GM10248 (cell line): ENCODE measurements around the gene ZMYND10.
A peak's percentile ranks its signal among the peaks of the same experiment; 100 is the strongest.

Experiments
- CTCF ChIA-PET: fragments of 300-600 bp; sonication (Branson Sonifier 250); formaldehyde crosslinking; extraction: SDS; loops from one replicate; lab custom pipeline; 2021; ENCODE audit warnings: antibody characterized with exemption; lab: Yijun Ruan, JAX
- POLR2A ChIA-PET: fragments of 350-650 bp; sonication (Branson Sonifier 250); formaldehyde crosslinking; extraction: SDS; loops from one replicate; lab custom pipeline; 2020; ENCODE audit warnings: antibody characterized with exemption; lab: Yijun Ruan, JAX
- DNase-seq: peaks from one replicate; pipeline ENCODE4 v3.0.0; 2012; ENCODE audit errors: extremely low spot score
- TF ChIP-seq, protein P1 (sequence below): IDR thresholded peaks from 2 replicates; pipeline ENCODE4 v1.5.1; 2012; ENCODE audit warnings: mild to moderate bottlenecking, low read depth; ENCODE audit errors: extremely low read depth, missing control alignments, control extremely low read depth

ZMYND10 gene

DNA sequence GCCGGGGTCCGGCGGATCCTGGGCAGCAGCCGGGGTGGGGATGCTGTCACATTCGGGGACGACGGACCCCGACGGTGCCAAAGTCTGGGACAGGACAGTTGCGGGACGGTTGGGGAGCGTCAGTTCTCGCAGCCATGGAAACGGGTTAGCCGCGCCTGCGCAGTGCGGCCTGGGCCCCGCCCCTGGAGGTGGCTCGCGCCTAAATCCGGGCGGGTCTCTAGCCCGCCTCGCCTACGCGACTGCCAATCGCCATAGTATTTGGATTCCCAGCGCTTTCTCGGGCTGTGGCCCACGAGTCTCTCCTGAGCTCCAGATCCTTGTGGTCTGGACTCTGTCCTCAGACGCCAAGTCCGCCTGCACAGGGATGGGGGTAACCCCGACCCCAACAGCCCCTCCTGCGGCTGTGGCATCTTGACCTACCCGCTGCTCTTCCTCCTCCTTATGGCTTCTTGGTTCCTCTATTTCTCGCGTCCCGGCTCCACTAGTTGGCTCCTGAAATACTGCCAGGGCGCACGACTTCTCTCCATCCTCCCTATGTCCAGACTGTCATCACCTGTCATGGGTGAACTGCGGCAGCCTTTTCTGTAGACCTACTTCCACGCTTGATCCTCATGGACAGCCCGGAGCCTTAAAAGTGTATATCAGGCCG, at the start of gene ZMYND10:
TSS of gene ZMYND10 (minus strand) at position 147 of the 649 bp plus-strand sequence. CDS start 153 bp downstream, outside the sequence.
- ChIA-PET POLR2A (no interaction called here), CTCF (interaction anchor here (0.9 to 8.4 kb wide), 3 partner anchors 9 to 197 kb away, joined by 3 to 70 read pairs (median 6); no protein-coding TSS in a partner anchor)
- TF ChIP-seq, protein P1, sequence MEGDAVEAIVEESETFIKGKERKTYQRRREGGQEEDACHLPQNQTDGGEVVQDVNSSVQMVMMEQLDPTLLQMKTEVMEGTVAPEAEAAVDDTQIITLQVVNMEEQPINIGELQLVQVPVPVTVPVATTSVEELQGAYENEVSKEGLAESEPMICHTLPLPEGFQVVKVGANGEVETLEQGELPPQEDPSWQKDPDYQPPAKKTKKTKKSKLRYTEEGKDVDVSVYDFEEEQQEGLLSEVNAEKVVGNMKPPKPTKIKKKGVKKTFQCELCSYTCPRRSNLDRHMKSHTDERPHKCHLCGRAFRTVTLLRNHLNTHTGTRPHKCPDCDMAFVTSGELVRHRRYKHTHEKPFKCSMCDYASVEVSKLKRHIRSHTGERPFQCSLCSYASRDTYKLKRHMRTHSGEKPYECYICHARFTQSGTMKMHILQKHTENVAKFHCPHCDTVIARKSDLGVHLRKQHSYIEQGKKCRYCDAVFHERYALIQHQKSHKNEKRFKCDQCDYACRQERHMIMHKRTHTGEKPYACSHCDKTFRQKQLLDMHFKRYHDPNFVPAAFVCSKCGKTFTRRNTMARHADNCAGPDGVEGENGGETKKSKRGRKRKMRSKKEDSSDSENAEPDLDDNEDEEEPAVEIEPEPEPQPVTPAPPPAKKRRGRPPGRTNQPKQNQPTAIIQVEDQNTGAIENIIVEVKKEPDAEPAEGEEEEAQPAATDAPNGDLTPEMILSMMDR = no peak
- DNase-seq = peak; percentile 85

DNA sequence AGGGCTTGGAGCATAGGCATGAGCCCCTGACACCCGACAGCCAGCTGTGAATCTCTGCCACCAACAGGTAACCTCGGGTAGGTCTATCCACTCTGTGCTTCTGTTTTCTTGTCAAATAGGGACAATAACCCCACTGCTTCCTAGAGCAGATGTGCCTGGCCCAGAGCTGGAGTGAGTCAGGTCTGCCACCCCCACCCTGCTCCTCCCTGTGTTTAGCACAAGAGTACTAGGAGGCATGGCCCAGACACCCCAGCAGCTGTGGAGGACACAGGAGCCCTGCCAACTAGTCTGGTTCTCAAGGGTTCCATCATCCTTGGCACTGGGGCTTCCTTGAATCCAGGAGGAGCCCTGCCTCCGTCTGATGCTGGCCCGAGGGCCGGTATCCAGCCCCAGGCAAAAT, 47.5 kb upstream of the ZMYND10 start:
- CTCF ChIA-PET = interaction anchor here (1.2 kb wide), 1 partner anchor 149 kb away, joined by 3 read pairs; no protein-coding TSS in a partner anchor
- DNase-seq = no peak
- TF ChIP-seq, protein P1 = no peak
- POLR2A ChIA-PET = no interaction called here

DNA sequence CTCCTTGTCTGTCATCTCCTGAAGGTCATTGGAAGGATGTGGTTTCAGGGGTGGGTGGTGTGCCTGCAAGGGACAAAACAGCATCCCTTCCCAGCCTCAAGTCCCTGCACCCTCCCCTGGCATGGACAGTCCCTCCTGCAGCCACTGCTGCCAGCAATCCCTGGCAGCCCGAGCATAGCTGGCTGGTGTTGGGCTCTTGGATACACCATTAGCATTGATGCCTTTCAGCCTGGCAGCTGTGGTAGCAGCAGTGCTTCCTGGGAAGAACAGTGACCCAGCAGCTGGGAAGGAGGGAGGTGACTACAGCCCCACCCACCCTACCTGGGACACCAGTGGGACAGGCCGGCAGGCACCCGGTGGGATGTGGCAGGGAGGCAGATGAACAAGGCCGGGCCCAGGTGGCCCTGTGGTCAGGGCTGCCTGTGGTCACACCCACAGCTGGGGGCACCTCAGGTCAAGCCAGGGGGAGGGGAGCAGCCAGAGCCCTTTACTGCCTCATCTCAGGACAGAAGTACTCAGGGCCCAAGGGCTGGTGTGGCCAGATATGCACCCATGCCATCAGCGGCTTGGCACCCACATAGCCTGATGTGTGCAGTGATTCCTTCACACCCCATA, 46.7 kb upstream of the ZMYND10 start:
- POLR2A ChIA-PET = no interaction called here
- TF ChIP-seq, protein P1 = no peak
- CTCF ChIA-PET = interaction anchor here (1.5 kb wide), 1 partner anchor 150 kb away, joined by 4 read pairs; no protein-coding TSS in a partner anchor
- DNase-seq = no peak

DNA sequence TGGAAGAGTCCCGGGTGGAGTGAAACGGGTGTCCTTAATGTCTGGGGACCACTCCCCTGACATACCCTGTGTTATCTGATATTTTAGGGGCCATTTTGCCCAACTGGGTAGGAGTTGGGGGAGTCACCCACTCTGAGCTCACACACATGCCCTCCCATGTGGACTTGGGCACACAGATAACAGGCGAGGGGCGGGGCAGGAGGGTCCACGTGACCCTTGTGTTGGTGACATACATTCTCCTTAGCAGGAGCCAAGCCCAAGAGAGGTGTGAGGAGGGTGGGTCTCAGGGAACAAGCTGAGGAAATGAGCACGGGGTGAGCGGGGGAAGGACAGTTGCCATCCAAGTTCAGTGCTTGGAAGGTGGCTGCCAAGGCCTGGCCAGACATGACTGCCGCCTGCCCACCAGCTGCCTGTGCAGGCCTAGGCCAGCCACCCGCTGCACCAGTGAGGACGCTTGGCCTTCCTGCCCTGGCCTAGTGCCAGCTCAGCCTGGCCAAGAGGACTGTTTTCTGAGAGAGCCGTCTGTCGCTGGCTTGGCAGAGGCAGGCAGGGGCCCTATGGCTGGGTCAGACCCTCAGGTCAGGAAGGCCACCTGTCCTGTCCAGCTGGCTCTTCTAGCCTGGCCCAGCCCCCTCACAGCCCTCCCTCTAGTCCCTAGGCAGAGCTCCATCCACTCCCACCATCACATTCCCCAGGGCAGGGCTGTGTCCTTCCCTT, 45.1 kb upstream of the ZMYND10 start:
- TF ChIP-seq, protein P1 = no peak
- DNase-seq = no peak
- ChIA-PET CTCF (no interaction called here), POLR2A (no interaction called here)

DNA sequence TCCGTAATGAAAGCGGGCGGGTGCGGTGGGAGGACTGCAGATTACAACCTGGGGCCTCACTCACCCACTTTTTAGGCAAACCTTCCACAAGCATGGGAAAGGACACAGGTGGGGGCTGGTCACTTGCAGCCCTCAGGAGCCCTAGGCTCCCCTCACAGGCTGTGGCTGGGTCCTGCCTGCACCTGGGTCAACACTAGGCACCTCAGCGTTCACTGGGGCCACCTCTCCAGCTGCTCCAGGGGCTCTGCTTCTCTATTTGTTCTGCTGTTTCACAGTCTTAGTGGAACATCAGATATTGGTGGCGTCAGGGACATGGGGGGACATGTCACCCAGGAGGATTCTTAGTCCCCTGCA, 43.9 kb upstream of the ZMYND10 start:
- no peak for DNase-seq
- TF ChIP-seq, protein P1 = no peak
- CTCF ChIA-PET = no interaction called here
- POLR2A ChIA-PET = interaction anchor here (0.6 kb wide), 1 partner anchor 41 kb away, joined by 4 read pairs; no protein-coding TSS in a partner anchor

DNA sequence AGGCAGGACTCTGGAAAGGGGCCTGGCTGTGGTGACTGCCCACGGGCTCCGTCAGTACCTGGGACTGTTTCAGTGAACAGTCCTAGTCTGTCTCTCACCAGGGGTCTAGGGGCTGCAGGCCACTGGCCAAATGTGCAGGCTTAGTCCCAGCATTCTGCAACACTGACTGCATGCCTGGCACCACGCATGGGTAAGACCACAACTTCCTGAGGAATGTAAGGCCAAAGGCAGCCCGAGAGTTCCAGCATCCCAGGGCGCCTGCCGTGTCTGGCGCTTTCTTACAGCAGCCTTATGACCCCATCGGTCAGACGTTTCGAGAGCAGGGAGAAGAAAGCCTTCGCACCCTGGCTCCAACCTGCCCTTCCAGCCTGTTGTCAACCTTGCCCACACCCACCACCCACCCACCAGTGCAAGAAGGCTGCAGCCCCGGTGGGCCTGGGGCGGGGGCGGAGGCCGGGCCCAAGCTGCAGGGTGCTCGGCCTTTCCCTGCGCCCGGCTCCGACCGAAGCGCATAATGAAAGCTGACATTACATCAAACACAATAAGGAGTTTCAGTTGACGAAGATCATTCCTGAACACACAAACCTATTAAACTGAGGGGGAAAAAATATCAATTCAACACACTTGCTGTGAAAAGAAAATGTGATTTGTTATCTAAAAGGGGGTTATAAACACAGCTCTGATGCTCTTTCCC, 43.3 kb upstream of the ZMYND10 start:
- TF ChIP-seq, protein P1 = no peak
- POLR2A ChIA-PET = no interaction called here
- no peak for DNase-seq
- CTCF ChIA-PET = no interaction called here
